ENCODE data around the gene CA9. TPM values are rescaled to one million over a fixed set of nuclear protein-coding genes. Genes with fewer than 3 reads are reported as not detected.

The CA9 gene
- total RNA-seq, 1 experiment from 2014 or later = 1.0 TPM

DNA sequence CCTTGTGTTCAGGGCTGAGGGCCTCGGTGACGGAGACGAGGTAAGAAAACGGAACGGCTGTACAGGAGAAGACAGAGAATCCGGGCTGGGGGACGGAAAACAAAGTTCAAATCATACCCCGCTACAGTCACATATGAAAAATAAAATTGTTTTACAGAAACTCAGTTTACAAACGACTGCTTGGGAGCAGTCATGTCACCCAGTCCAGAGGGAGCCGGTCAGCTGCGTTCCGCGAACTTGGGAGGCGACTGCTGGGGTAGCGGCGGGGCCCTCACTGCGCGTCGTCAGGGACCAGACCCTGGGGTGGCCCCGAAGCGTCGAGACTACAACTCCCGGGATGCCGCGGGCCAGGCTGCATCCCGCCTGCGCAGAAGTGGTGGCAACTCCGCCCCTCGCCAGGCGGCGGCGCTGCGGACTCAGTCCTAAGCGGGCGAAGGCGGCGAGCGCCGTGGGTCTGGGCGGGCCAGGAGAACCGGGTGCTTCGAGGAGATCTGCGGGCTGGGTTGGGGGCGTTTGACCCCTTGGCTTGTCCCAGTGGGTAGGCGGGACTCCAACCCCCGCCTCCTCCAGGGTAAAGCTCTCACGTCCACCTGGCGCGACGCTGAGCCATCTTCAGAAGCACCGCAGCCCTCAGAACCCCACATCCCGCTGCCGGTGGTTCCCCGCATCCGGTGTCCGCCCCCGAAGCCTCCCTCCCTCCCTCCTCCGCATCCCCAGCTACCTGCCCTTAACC, 27.0 kb upstream of the CA9 start (continued):
- TF ChIP-seq, protein P1, sequence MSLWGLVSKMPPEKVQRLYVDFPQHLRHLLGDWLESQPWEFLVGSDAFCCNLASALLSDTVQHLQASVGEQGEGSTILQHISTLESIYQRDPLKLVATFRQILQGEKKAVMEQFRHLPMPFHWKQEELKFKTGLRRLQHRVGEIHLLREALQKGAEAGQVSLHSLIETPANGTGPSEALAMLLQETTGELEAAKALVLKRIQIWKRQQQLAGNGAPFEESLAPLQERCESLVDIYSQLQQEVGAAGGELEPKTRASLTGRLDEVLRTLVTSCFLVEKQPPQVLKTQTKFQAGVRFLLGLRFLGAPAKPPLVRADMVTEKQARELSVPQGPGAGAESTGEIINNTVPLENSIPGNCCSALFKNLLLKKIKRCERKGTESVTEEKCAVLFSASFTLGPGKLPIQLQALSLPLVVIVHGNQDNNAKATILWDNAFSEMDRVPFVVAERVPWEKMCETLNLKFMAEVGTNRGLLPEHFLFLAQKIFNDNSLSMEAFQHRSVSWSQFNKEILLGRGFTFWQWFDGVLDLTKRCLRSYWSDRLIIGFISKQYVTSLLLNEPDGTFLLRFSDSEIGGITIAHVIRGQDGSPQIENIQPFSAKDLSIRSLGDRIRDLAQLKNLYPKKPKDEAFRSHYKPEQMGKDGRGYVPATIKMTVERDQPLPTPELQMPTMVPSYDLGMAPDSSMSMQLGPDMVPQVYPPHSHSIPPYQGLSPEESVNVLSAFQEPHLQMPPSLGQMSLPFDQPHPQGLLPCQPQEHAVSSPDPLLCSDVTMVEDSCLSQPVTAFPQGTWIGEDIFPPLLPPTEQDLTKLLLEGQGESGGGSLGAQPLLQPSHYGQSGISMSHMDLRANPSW (CRISPR knock-in tag; conservative IDR thresholded peaks at IDR 0.05; ENCODE audit: low read depth) = no peak
- TF ChIP-seq, protein P2, sequence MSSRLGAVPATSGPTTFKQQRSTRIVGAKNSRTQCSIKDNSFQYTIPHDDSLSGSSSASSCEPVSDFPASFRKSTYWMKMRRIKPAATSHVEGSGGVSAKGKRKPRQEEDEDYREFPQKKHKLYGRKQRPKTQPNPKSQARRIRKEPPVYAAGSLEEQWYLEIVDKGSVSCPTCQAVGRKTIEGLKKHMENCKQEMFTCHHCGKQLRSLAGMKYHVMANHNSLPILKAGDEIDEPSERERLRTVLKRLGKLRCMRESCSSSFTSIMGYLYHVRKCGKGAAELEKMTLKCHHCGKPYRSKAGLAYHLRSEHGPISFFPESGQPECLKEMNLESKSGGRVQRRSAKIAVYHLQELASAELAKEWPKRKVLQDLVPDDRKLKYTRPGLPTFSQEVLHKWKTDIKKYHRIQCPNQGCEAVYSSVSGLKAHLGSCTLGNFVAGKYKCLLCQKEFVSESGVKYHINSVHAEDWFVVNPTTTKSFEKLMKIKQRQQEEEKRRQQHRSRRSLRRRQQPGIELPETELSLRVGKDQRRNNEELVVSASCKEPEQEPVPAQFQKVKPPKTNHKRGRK (CRISPR knock-in tag; IDR thresholded peaks at IDR 0.05; ENCODE audit: borderline replicate concordance) = no peak
- 0 out of 2 replicates have a peak, but pooled peaks have one; percentile 24 for TF ChIP-seq ZBTB21 (CRISPR knock-in tag; IDR thresholded peaks at IDR 0.05; ENCODE audit: borderline replicate concordance)
- 0 out of 2 replicates have a peak, but pooled peaks have one; percentile 16 for TF ChIP-seq MYBL2 (CRISPR knock-in tag; IDR thresholded peaks at IDR 0.05)
- TF ChIP-seq EMX1 (CRISPR knock-in tag; IDR thresholded peaks at IDR 0.05) = no peak
- TF ChIP-seq JAZF1 (CRISPR knock-in tag; IDR thresholded peaks at IDR 0.05) = no peak
- no peak for TF ChIP-seq TEAD4 (CRISPR knock-in tag; IDR thresholded peaks at IDR 0.05)
- TF ChIP-seq NFATC4 (CRISPR knock-in tag; IDR thresholded peaks at IDR 0.05) = no peak
- TF ChIP-seq SMAD4 (CRISPR knock-in tag; IDR thresholded peaks at IDR 0.05) = no peak
- TF ChIP-seq JUN (CRISPR knock-in tag; IDR thresholded peaks at IDR 0.05) = no peak
- TF ChIP-seq, protein P3, sequence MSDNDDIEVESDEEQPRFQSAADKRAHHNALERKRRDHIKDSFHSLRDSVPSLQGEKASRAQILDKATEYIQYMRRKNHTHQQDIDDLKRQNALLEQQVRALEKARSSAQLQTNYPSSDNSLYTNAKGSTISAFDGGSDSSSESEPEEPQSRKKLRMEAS (CRISPR knock-in tag; IDR thresholded peaks at IDR 0.05) = peak; percentile 74
- TF ChIP-seq ZNF121 (CRISPR knock-in tag; IDR thresholded peaks at IDR 0.05) = peak; percentile 32; the same call in 1 of the 2 replicates
- peak; percentile 73; the same call in 1 of the 2 replicates for TF ChIP-seq ETV6 (CRISPR knock-in tag; IDR thresholded peaks at IDR 0.05)
- TF ChIP-seq TEAD1 (CRISPR knock-in tag; IDR thresholded peaks at IDR 0.05) = no peak
- no peak for TF ChIP-seq FOXP1 (CRISPR knock-in tag; IDR thresholded peaks at IDR 0.05; ENCODE audit: borderline replicate concordance)
- TF ChIP-seq, protein P4, sequence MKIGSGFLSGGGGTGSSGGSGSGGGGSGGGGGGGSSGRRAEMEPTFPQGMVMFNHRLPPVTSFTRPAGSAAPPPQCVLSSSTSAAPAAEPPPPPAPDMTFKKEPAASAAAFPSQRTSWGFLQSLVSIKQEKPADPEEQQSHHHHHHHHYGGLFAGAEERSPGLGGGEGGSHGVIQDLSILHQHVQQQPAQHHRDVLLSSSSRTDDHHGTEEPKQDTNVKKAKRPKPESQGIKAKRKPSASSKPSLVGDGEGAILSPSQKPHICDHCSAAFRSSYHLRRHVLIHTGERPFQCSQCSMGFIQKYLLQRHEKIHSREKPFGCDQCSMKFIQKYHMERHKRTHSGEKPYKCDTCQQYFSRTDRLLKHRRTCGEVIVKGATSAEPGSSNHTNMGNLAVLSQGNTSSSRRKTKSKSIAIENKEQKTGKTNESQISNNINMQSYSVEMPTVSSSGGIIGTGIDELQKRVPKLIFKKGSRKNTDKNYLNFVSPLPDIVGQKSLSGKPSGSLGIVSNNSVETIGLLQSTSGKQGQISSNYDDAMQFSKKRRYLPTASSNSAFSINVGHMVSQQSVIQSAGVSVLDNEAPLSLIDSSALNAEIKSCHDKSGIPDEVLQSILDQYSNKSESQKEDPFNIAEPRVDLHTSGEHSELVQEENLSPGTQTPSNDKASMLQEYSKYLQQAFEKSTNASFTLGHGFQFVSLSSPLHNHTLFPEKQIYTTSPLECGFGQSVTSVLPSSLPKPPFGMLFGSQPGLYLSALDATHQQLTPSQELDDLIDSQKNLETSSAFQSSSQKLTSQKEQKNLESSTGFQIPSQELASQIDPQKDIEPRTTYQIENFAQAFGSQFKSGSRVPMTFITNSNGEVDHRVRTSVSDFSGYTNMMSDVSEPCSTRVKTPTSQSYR (CRISPR knock-in tag; IDR thresholded peaks at IDR 0.05) = no peak
- no peak for TF ChIP-seq GABPB1 (CRISPR knock-in tag; IDR thresholded peaks at IDR 0.05)
- TF ChIP-seq, protein P5, sequence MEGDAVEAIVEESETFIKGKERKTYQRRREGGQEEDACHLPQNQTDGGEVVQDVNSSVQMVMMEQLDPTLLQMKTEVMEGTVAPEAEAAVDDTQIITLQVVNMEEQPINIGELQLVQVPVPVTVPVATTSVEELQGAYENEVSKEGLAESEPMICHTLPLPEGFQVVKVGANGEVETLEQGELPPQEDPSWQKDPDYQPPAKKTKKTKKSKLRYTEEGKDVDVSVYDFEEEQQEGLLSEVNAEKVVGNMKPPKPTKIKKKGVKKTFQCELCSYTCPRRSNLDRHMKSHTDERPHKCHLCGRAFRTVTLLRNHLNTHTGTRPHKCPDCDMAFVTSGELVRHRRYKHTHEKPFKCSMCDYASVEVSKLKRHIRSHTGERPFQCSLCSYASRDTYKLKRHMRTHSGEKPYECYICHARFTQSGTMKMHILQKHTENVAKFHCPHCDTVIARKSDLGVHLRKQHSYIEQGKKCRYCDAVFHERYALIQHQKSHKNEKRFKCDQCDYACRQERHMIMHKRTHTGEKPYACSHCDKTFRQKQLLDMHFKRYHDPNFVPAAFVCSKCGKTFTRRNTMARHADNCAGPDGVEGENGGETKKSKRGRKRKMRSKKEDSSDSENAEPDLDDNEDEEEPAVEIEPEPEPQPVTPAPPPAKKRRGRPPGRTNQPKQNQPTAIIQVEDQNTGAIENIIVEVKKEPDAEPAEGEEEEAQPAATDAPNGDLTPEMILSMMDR (IDR thresholded peaks at IDR 0.05) = peak; percentile 90
- TF ChIP-seq, protein P6, sequence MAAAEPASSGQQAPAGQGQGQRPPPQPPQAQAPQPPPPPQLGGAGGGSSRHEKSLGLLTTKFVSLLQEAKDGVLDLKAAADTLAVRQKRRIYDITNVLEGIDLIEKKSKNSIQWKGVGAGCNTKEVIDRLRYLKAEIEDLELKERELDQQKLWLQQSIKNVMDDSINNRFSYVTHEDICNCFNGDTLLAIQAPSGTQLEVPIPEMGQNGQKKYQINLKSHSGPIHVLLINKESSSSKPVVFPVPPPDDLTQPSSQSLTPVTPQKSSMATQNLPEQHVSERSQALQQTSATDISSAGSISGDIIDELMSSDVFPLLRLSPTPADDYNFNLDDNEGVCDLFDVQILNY (CRISPR knock-in tag; IDR thresholded peaks at IDR 0.05) = no peak
- no peak for TF ChIP-seq SMAD3 (CRISPR knock-in tag; IDR thresholded peaks at IDR 0.05; ENCODE audit: borderline replicate concordance)
- no peak for TF ChIP-seq NFYB (CRISPR knock-in tag; conservative IDR thresholded peaks at IDR 0.05; ENCODE audit: low read depth)
- TF ChIP-seq, protein P7, sequence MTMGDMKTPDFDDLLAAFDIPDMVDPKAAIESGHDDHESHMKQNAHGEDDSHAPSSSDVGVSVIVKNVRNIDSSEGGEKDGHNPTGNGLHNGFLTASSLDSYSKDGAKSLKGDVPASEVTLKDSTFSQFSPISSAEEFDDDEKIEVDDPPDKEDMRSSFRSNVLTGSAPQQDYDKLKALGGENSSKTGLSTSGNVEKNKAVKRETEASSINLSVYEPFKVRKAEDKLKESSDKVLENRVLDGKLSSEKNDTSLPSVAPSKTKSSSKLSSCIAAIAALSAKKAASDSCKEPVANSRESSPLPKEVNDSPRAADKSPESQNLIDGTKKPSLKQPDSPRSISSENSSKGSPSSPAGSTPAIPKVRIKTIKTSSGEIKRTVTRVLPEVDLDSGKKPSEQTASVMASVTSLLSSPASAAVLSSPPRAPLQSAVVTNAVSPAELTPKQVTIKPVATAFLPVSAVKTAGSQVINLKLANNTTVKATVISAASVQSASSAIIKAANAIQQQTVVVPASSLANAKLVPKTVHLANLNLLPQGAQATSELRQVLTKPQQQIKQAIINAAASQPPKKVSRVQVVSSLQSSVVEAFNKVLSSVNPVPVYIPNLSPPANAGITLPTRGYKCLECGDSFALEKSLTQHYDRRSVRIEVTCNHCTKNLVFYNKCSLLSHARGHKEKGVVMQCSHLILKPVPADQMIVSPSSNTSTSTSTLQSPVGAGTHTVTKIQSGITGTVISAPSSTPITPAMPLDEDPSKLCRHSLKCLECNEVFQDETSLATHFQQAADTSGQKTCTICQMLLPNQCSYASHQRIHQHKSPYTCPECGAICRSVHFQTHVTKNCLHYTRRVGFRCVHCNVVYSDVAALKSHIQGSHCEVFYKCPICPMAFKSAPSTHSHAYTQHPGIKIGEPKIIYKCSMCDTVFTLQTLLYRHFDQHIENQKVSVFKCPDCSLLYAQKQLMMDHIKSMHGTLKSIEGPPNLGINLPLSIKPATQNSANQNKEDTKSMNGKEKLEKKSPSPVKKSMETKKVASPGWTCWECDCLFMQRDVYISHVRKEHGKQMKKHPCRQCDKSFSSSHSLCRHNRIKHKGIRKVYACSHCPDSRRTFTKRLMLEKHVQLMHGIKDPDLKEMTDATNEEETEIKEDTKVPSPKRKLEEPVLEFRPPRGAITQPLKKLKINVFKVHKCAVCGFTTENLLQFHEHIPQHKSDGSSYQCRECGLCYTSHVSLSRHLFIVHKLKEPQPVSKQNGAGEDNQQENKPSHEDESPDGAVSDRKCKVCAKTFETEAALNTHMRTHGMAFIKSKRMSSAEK (CRISPR knock-in tag; IDR thresholded peaks at IDR 0.05; ENCODE audit: borderline replicate concordance) = no peak
- TF ChIP-seq, protein P8, sequence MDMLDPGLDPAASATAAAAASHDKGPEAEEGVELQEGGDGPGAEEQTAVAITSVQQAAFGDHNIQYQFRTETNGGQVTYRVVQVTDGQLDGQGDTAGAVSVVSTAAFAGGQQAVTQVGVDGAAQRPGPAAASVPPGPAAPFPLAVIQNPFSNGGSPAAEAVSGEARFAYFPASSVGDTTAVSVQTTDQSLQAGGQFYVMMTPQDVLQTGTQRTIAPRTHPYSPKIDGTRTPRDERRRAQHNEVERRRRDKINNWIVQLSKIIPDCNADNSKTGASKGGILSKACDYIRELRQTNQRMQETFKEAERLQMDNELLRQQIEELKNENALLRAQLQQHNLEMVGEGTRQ (CRISPR knock-in tag; IDR thresholded peaks at IDR 0.05) = no peak

All from WTC11 (cell line).